HG03060 (cell line): ENCODE measurements around the gene ZMYM5.
"Not testable (repeated sequence)": the region's sequence is repeated elsewhere in the genome, so short reads cannot be mapped to it uniquely, and the experiment has no call there.

Source experiments
- ATAC-seq: cut with Tn5 transposase; IDR thresholded peaks from one replicate; pipeline ENCODE4 v1.9.1; 2021; ENCODE audit warnings: low read depth, moderate number of reproducible peaks; ENCODE audit not compliant: unreplicated experiment

Gene ZMYM5

GRCh38 chr13:19834704-19835103, 28.7 kb downstream of the ZMYM5 start:
- no peak for ATAC-seq

GRCh38 chr13:19822673-19823072, 40.8 kb downstream of the ZMYM5 start:
- no peak for ATAC-seq

GRCh38 chr13:19818223-19818842, 45.1 kb downstream of the ZMYM5 start:
- no peak for ATAC-seq

- ATAC-seq = no peak
These were observed 45.8 kb downstream of the ZMYM5 start for GRCh38 chr13:19817510-19818158.

- ATAC-seq = no peak
These were observed 46.3 kb downstream of the ZMYM5 start for GRCh38 chr13:19817106-19817505.

- ATAC-seq = not testable (repeated sequence)
These were observed 47.6 kb downstream of the ZMYM5 start for GRCh38 chr13:19815842-19816241.

GRCh38 chr13:19810996-19811881, 52.2 kb downstream of the ZMYM5 start:
- ATAC-seq = no peak

GRCh38 chr13:19810151-19810550, 53.3 kb downstream of the ZMYM5 start:
- no peak for ATAC-seq

GRCh38 chr13:19805765-19806164, 57.7 kb downstream of the ZMYM5 start:
- no peak for ATAC-seq

GRCh38 chr13:19795956-19796355, 67.5 kb downstream of the ZMYM5 start:
- ATAC-seq = no peak

- no peak for ATAC-seq
These were observed 68.8 kb downstream of the ZMYM5 start for GRCh38 chr13:19794631-19795030.

- no peak for ATAC-seq
These were observed 71.4 kb downstream of the ZMYM5 start for GRCh38 chr13:19791953-19792537.

GRCh38 chr13:19782727-19783682, 80.4 kb downstream of the ZMYM5 start, which contains the start of gene PSPC1:
PSPC1 (minus strand) TSS chr13:19782945; CDS start chr13:19782757, 188 bp downstream.
- peak; percentile 65 for ATAC-seq

GRCh38 chr13:19782049-19782726, 81.3 kb downstream of the ZMYM5 start:
- peak; percentile 5 for ATAC-seq

GRCh38 chr13:19781526-19781925, 81.9 kb downstream of the ZMYM5 start:
- ATAC-seq = no peak

GRCh38 chr13:19780753-19781418, 82.6 kb downstream of the ZMYM5 start:
- not testable (repeated sequence) for ATAC-seq
